SK-MEL-5 (cell line): ENCODE results near the gene PCDHGB4. TPM values are rescaled to one million over a fixed set of nuclear protein-coding genes. Genes with fewer than 3 reads are reported as not detected.
A peak's percentile ranks its signal among the peaks of the same experiment; 100 is the strongest.
"Not testable (repeated sequence)": the region's sequence is repeated elsewhere in the genome, so short reads cannot be mapped to it uniquely, and the experiment has no call there.

Experiments used
- DNase-seq: peaks from one replicate; pipeline ENCODE4 v3.0.0-alpha.2; 2016; ENCODE audit warnings: low read depth, low spot score
- in situ Hi-C: cut with HindIII; loops from 2 replicates; pipeline ENCODE4 v1.10.0; 2016; ENCODE audit warnings: low sequenced_read_pairs, high pct_unique_total_duplicates, low pct_unique_long_range_greater_than_20kb
- polyA plus RNA-seq, 2 experiments: library from polyadenylated mRNA; depleted of rRNA; stranded (reverse); fragments of >200 nt; gene quantifications; 2 replicates each; pipeline ENCODE4 v1.2.3, GENCODE V29; 2015
- total RNA-seq: library from RNA; depleted of rRNA; stranded (reverse); fragments of >200 nt; shearing (Covaris generic); gene quantifications from 2 replicates; pipeline ENCODE4 v1.2.3, GENCODE V29; 2014; rRNA removed

Gene PCDHGB4
- total RNA-seq, result 0.08 and 0.26 TPM in 2 replicates
- 0.15 and 0.32 TPM in 2 replicates for polyA plus RNA-seq (2015; cell fraction: cytosol; rRNA removed)
- 0.37 and 0.88 TPM in 2 replicates for polyA plus RNA-seq (2015; cell fraction: nucleus; rRNA removed)

DNA sequence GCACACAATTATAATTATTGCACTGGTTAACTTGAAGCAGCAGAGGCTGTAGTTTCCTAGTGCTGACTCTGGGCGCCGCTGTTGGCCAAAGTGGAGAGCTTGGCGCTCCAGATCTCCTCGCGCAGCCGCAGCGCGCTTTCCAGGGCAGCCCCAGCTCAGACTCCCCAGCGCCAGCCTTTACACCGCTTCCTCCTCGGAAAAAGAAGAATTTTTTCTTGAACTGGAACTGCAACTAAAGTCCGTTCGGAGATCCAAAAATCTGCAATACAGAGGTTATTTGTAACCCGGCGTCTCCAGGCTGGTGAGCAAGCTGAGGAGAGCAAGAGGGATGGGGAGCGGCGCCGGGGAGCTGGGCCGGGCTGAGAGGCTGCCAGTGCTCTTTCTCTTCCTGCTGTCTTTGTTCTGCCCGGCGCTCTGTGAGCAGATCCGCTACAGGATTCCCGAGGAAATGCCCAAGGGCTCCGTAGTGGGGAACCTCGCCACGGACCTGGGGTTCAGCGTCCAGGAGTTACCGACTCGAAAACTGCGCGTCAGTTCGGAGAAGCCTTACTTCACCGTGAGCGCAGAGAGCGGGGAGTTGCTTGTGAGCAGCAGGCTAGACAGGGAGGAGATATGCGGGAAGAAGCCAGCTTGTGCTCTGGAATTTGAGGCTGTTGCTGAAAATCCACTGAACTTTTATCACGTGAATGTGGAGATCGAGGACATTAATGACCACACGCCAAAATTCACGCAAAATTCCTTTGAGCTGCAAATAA lies at the start of gene PCDHGB4:
Gene PCDHGB4 (plus strand): TSS at position 142 of the 755 bp plus-strand sequence. CDS start 187 bp downstream, at position 329.
- DNase-seq, result not testable (repeated sequence)

DNA sequence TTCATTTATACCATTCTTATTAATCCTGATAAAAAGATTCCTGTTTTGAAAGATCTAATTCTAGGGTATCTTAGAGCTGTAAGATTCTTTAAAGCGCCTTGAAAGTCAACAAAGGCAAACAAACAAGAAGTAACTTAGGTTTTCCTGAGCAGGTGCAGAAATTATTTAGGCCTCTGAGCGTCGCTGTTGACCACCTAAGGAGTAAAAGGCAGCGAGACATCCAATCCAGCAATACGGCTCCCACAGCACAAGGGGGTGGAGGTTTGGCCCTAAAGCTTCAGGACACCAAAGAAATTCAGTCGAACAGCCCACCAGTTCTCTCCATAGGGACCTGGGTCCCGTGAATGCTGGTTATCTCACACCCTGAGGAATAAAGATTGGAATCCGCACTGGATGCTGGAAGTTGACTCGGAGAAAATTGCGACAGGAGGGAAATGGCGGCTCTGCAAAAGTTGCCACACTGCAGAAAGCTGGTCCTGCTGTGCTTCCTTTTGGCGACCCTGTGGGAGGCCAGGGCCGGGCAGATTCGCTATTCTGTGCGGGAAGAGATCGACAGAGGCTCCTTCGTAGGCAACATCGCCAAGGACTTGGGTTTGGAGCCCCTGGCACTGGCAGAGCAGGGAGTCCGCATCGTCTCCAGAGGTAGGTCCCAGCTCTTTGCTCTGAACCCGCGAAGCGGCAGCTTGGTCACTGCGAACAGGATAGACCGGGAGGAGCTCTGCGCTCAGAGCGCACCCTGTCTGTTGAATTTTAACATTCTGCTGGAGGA lies 48.8 kb upstream of the PCDHGB4 start, which contains the start of gene PCDHGA2:
Gene PCDHGA2 (plus strand): TSS at position 223 of the 769 bp plus-strand sequence.
- in situ Hi-C loops, result no loop called here
- peak; percentile 69 for DNase-seq

More for the DNA sequence above, at the start of gene PCDHGB4:
- in situ Hi-C loops, result not testable (repeated sequence)

DNA sequence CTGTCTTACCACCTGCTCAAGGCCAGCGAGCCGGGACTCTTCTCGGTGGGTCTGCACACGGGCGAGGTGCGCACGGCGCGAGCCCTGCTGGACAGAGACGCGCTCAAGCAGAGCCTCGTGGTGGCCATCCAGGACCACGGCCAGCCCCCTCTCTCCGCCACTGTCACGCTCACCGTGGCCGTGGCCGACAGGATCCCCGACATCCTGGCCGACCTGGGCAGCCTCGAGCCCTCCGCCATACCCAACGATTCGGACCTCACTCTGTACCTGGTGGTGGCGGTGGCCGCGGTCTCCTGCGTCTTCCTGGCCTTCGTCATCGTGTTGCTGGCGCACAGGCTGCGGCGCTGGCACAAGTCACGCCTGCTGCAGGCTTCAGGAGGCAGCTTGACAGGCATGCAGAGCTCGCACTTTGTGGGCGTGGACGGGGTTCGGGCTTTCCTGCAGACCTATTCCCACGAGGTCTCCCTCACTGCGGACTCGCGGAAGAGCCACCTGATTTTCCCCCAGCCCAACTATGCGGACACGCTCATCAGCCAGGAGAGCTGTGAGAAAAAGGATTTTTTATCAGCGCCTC lies 46.6 kb upstream of the PCDHGB4 start:
- in situ Hi-C loops, result not testable (repeated sequence)

DNA sequence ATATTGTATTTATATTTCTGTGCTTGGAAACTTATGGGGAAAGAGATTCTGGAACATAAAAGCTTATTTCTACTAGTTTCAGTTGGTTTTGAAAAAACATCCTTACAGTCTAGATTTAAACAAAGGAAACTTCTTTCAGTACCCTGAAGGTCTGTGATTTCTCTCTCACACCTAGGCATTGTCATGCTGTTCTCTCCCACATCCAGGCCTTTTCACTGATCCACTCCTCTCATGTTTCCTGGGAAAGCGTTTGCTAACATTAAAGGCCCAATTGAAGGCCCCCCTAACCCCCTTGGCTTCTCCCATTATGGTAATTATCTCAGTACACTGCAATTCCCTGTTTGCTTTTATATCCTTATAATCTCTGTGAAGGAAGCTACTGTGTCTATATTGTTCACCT lies 44.7 kb upstream of the PCDHGB4 start:
- in situ Hi-C loops, result no loop called here

More for the DNA sequence above, 46.6 kb upstream of the PCDHGB4 start:
- DNase-seq, result not testable (repeated sequence)

DNA sequence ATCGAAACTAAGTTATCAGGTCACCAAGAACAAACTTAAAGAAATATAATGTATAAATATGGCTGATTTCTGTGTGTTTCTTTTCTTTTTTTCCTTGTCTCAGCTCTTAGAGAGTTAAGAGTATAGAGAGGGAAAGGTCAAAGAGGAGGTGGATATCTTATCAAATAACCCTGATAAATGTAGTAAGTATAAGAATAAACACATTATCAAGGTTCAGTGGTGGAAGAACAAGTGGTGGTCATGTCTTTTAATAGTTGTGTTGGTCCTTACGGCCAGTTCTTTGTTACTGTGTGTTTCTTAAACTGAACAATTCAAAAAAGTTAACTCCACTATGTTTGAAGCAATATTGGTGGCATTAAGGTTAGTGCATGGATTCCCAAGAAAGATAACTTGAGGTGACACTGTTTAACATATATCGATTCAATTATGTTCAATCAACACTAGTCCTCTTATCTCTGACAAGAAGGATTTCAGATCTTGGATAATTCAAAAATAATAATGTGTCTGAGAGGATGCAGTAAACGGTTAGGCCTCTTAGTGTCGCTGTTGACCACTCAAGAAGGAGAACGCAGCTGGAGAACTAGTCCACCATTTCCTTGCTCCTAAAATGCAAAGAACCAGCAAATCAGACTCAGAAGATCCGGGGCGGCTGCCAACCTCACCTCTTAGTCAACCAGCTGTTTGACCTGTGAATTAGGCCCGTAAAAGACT lies 44.1 kb upstream of the PCDHGB4 start, which contains the start of gene PCDHGA3:
Gene PCDHGA3 (plus strand): TSS at position 588 of the 711 bp plus-strand sequence. CDS start 205 bp downstream, outside the sequence.
- peak; percentile 41 for DNase-seq
- in situ Hi-C loops, result no loop called here

More for the DNA sequence above, 44.7 kb upstream of the PCDHGB4 start:
- no peak for DNase-seq

GRCh38 chr5:141343953-141344463 lies 43.5 kb upstream of the PCDHGB4 start:
- no peak for DNase-seq
- in situ Hi-C loops, result no loop called here

DNA sequence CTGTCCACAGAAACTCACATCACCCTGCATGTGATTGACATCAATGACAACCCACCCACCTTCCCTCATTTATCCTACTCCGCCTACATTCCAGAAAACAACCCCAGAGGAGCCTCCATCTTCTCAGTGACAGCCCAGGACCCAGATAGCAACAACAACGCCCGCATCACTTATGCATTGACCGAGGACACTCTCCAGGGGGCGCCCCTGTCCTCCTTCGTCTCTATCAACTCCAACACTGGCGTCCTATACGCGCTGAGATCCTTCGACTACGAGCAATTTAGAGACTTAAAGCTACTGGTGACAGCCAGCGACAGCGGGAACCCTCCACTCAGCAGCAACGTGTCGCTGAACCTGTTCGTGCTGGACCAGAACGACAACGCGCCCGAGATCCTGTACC lies 42.2 kb upstream of the PCDHGB4 start:
- in situ Hi-C loops, result no loop called here
- no peak for DNase-seq

DNA sequence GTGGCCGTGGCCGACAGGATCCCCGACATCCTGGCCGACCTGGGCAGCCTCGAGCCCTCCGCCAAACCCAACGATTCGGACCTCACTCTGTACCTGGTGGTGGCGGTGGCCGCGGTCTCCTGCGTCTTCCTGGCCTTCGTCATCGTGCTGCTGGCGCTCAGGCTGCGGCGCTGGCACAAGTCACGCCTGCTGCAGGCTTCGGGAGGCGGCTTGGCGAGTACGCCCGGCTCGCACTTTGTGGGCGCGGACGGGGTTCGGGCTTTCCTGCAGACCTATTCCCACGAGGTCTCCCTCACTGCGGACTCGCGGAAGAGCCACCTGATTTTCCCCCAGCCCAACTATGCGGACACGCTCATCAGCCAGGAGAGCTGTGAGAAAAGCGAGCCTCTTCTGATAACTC lies 41.5 kb upstream of the PCDHGB4 start:
- in situ Hi-C loops, DNase-seq: not testable (repeated sequence)

- in situ Hi-C loops, result no loop called here
- DNase-seq, result peak; percentile 75
Observed at GRCh38 chr5:141349917-141350619, 37.4 kb upstream of the PCDHGB4 start, which contains the start of gene PCDHGB1. PCDHGB1 (plus strand) TSS chr5:141350099; CDS start chr5:141350261, 162 bp downstream.

DNA sequence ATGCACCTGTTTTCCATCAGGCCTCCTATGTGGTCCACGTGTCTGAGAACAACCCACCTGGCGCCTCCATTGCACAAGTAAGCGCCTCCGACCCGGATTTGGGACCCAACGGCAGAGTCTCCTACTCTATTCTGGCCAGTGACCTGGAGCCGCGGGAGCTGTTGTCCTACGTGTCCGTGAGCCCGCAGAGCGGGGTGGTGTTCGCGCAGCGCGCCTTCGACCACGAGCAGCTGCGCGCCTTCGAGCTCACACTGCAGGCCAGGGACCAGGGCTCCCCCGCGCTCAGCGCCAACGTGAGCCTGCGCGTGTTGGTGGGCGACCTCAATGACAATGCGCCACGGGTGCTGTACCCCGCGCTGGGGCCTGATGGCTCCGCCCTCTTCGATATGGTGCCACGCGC lies 35.9 kb upstream of the PCDHGB4 start:
- in situ Hi-C loops, result no loop called here

DNA sequence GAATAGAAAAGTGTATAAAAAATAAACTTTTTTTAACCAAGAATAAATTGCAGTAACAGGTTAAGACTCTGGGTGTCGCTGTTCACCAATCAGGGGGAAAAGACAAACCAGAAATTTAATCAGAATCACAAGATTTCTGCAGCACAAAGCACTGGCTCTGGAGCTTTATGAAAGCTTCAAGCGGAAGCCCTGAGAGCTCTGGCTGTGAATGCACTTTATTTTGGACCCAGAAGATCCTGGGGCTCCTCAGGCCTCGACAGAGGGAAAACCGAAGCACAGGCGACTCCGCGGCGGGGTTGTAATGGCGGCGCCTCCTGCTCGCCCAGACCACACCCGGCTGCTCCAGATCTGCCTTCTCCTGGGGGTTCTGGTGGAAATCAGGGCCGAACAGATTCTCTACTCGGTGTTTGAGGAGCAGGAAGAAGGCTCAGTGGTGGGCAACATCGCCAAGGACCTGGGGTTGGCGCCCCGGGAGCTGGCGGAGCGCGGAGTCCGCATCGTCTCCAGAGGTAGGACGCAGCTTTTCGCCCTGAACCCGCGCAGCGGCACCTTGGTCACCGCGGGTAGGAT lies 32.5 kb upstream of the PCDHGB4 start, which contains the start of gene PCDHGA4:
Gene PCDHGA4 (plus strand): TSS at position 122 of the 570 bp plus-strand sequence. CDS start 87 bp downstream, at position 209.
- in situ Hi-C loops, result no loop called here
- DNase-seq, result no peak

More for the DNA sequence above, 35.9 kb upstream of the PCDHGB4 start:
- no peak for DNase-seq

DNA sequence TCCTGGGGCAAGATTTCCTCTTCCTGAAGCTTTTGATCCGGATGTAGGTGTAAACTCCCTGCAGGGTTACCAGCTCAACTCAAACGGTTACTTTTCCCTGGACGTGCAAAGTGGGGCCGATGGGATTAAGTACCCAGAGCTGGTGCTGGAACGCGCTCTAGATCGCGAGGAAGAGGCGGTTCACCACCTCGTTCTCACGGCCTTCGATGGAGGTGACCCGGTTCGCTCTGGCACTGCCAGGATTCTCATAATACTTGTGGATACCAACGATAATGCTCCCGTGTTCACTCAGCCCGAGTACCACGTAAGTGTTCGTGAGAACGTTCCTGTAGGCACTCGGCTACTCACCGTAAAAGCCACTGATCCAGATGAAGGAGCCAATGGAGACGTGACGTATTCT lies 31.9 kb upstream of the PCDHGB4 start:
- in situ Hi-C loops, result no loop called here
- no peak for DNase-seq

- in situ Hi-C loops, result no loop called here
- no peak for DNase-seq
Observed at GRCh38 chr5:141356133-141356532, 31.4 kb upstream of the PCDHGB4 start.

DNA sequence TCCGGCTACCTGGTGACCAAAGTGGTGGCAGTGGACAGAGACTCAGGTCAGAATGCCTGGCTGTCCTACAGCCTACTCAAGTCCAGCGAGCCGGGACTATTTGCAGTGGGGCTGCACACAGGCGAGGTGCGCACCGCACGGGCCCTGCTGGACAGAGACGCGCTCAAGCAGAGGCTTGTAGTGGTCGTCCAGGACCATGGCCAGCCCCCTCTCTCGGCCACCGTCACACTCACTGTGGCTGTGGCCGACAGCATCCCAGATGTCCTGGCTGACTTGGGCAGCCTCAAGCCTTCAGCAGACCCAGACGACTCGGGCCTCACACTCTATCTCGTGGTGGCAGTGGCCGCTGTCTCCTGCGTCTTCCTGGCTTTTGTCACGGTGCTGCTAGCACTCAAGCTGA lies 30.5 kb upstream of the PCDHGB4 start:
- no peak for DNase-seq
- in situ Hi-C loops, result no loop called here

DNA sequence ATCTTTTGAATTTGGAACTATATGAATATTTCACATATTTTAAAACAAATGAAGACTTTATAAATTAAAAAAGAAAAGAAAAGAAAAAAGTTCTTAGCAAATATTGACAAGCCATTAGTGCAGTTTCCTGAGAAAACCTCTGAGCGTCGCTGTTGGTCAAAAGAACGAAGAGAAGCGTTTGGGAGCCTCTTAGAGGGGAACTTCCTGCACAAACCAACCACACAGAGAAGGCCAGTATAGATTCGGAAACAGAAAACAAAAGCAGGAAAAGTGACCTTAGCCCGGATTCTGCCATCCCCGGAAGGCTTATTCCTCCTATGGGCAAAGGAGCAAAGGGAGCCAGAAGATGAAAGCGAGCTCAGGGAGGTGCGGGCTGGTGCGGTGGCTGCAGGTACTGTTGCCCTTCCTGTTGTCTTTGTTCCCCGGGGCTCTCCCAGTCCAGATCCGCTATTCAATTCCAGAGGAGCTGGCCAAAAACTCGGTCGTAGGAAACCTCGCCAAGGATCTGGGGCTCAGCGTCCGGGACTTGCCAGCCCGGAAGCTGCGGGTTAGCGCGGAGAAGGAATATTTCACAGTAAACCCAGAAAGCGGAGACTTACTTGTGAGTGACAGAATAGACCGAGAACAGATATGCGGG lies 27.6 kb upstream of the PCDHGB4 start, which contains the start of gene PCDHGB2:
Gene PCDHGB2 (plus strand): TSS at position 205 of the 637 bp plus-strand sequence. CDS start 142 bp downstream, at position 347.
- DNase-seq, result peak; percentile 51
- in situ Hi-C loops, result no loop called here
